Measurements from ENCODE around the gene FBXW2.

The FBXW2 gene

DNA sequence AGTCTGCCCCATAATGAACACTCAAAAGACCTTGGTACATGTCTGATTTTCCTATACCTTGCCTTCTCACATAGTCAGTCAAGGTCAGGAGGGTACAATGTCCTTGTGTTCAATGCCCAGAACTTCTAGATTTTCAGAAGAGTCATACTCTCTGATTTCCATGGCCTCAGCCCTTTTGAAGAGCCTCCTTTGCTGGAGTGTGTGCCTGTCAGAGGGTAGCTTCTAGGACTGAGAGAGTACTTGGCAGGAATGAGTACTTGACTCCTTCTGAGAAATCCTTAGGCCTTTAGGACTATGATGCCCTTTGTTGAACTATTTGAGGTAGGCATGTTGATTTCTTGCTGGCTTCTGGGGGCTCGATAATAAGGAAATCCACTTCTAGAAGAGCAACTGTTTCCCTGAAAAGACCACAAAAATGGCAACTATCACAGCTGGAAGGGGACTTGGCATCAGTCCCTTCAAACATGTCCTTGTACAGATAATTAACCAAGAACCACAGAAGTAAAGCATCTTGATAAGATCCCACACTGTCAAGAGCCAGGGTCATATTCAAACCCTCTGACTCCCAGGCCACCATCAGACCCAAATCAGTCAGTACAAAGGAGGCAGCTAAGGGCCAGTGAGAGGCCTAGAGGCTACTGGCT lies 68.3 kb downstream of the FBXW2 start:
- TF ChIP-seq, protein P1, sequence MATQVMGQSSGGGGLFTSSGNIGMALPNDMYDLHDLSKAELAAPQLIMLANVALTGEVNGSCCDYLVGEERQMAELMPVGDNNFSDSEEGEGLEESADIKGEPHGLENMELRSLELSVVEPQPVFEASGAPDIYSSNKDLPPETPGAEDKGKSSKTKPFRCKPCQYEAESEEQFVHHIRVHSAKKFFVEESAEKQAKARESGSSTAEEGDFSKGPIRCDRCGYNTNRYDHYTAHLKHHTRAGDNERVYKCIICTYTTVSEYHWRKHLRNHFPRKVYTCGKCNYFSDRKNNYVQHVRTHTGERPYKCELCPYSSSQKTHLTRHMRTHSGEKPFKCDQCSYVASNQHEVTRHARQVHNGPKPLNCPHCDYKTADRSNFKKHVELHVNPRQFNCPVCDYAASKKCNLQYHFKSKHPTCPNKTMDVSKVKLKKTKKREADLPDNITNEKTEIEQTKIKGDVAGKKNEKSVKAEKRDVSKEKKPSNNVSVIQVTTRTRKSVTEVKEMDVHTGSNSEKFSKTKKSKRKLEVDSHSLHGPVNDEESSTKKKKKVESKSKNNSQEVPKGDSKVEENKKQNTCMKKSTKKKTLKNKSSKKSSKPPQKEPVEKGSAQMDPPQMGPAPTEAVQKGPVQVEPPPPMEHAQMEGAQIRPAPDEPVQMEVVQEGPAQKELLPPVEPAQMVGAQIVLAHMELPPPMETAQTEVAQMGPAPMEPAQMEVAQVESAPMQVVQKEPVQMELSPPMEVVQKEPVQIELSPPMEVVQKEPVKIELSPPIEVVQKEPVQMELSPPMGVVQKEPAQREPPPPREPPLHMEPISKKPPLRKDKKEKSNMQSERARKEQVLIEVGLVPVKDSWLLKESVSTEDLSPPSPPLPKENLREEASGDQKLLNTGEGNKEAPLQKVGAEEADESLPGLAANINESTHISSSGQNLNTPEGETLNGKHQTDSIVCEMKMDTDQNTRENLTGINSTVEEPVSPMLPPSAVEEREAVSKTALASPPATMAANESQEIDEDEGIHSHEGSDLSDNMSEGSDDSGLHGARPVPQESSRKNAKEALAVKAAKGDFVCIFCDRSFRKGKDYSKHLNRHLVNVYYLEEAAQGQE (IDR thresholded peaks at IDR 0.05; ENCODE audit: insufficient read depth in 1 of 2, low read depth in 2 of 2, low read length in 2 of 2) = no peak
- TF ChIP-seq FOXP2 (optimal IDR thresholded peaks at IDR 0.05; ENCODE audit: borderline replicate concordance, extremely low read depth, extremely low read length, insufficient read depth) (no peak), TAF1 (IDR thresholded peaks at IDR 0.05; ENCODE audit: borderline replicate concordance, insufficient read depth, low read length) (no peak)

DNA sequence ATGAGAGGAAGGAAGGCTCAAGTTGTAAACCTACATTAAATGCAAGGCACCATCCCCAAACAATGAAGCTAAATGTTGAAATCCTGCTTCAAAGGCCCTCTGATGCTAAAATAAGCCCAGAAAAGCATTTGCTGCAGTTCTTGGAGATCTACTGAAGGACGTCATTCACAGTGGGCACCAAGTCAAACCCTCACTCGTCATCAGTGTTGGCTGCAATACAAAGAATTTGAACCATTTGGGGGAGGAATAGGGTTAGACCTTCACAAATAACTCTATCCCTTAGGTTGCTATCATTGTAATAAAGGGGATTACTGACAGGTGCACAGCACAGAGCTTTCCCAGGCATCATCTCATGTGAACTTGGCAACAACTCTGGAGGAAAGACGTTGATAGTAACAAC lies 69.7 kb downstream of the FBXW2 start:
- TF ChIP-seq, protein P1 (IDR thresholded peaks at IDR 0.05; ENCODE audit: insufficient read depth in 1 of 2, low read depth in 2 of 2, low read length in 2 of 2) = no peak
- TF ChIP-seq TAF1 (IDR thresholded peaks at IDR 0.05; ENCODE audit: borderline replicate concordance, insufficient read depth, low read length) (no peak), FOXP2 (optimal IDR thresholded peaks at IDR 0.05; ENCODE audit: borderline replicate concordance, extremely low read depth, extremely low read length, insufficient read depth) (no peak), SIN3A (IDR thresholded peaks at IDR 0.05; ENCODE audit: borderline replicate concordance, insufficient read depth, low read length) (no peak), POLR2AphosphoS5 (IDR thresholded peaks at IDR 0.05; ENCODE audit: low read depth, low read length) (no peak)

DNA sequence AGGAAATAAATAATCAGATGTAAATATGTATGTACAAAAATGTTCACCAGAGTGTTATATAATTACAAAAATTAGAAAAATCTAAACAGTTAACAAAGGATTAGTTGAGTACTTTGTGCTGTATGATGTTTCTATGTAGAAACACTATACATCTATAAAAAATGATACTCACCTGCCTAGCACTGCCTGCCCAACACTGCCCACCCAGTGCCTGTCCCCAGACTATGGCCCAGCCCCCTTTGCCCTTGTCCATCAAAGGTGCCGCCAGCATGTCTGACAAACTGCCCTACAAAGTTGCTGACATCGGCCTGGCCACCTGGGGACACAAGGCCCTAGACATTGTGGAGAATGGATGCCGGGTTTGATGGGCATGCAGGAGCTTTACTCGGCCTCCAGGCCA lies 72.8 kb downstream of the FBXW2 start:
- TF ChIP-seq POLR2AphosphoS5 (IDR thresholded peaks at IDR 0.05; ENCODE audit: low read depth, low read length) (no peak), TAF1 (IDR thresholded peaks at IDR 0.05; ENCODE audit: borderline replicate concordance, insufficient read depth, low read length) (no peak), FOXP2 (optimal IDR thresholded peaks at IDR 0.05; ENCODE audit: borderline replicate concordance, extremely low read depth, extremely low read length, insufficient read depth) (no peak), SIN3A (IDR thresholded peaks at IDR 0.05; ENCODE audit: borderline replicate concordance, insufficient read depth, low read length) (no peak)
- TF ChIP-seq, protein P1 (IDR thresholded peaks at IDR 0.05; ENCODE audit: insufficient read depth in 1 of 2, low read depth in 2 of 2, low read length in 2 of 2) = no peak

DNA sequence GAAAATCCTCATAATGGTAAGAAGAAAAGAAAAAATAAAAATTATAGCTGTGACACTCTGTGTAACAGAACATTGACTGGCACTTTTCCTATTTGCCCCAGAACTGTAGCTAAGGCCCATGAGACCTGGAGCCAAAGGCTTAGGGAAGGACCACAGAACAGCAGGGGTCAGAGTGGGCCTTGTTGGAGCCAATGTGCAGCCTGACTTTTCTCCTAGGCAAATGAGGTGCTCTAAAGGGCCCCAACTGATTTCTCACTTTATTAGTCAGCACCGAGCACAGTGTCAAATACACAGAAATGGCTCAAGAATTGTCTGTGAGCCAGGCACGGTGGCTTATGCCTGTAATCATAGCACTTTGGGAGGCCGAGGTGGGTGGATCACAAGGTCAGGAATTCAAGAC lies 74.9 kb downstream of the FBXW2 start:
- TF ChIP-seq FOXP2 (optimal IDR thresholded peaks at IDR 0.05; ENCODE audit: borderline replicate concordance, extremely low read depth, extremely low read length, insufficient read depth) = no peak
- TF ChIP-seq, protein P1 (IDR thresholded peaks at IDR 0.05; ENCODE audit: insufficient read depth in 1 of 2, low read depth in 2 of 2, low read length in 2 of 2) = no peak
- TF ChIP-seq POLR2AphosphoS5 (IDR thresholded peaks at IDR 0.05; ENCODE audit: low read depth, low read length) = no peak
- no peak for TF ChIP-seq SIN3A (IDR thresholded peaks at IDR 0.05; ENCODE audit: borderline replicate concordance, insufficient read depth, low read length)
- no peak for TF ChIP-seq TAF1 (IDR thresholded peaks at IDR 0.05; ENCODE audit: borderline replicate concordance, insufficient read depth, low read length)

DNA sequence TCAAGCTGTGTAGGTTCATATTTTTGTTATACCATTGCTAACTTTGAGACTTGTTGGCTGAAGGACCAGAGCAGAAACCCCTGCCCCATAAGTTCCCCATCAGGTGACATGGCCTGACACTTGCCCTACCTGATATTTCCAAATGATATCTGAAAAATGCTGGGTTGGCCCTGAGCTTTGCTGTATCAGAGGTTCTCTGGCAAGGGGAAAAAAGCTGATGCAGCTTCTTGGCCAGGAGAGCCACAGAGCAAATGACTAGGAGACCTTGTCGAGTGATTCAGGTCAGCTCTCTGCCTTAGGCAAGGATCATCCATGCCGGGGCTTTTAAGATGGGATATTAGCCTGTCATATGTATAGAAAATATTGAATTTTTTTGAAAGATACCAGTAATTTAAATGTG lies 76.0 kb downstream of the FBXW2 start:
- no peak for TF ChIP-seq SIN3A (IDR thresholded peaks at IDR 0.05; ENCODE audit: borderline replicate concordance, insufficient read depth, low read length)
- TF ChIP-seq POLR2AphosphoS5 (IDR thresholded peaks at IDR 0.05; ENCODE audit: low read depth, low read length) = no peak
- no peak for TF ChIP-seq FOXP2 (optimal IDR thresholded peaks at IDR 0.05; ENCODE audit: borderline replicate concordance, extremely low read depth, extremely low read length, insufficient read depth)
- TF ChIP-seq, protein P1 (IDR thresholded peaks at IDR 0.05; ENCODE audit: insufficient read depth in 1 of 2, low read depth in 2 of 2, low read length in 2 of 2) = no peak
- no peak for TF ChIP-seq TAF1 (IDR thresholded peaks at IDR 0.05; ENCODE audit: borderline replicate concordance, insufficient read depth, low read length)

Measured in PFSK-1 (cell line).